CD14-positive monocyte (primary cell): ENCODE measurements around the gene DNAH2. TPM values are rescaled to one million over a fixed set of nuclear protein-coding genes. Genes with fewer than 3 reads are reported as not detected.
A peak's percentile ranks its signal among the peaks of the same experiment; 100 is the strongest.

Experiments
- DNase-seq, 3 donors: peaks; one replicate each; pipeline ENCODE4 v3.0.0-alpha.2; 2011 to 2022
- H2AFZ ChIP-seq: 2 replicates; pipeline ENCODE4 v1.6.0; 2012; ENCODE audit warnings: mild to moderate bottlenecking, low read depth, low read length, inconsistent platforms; ENCODE audit not compliant: insufficient read depth, poor library complexity, severe bottlenecking
- H3K27ac ChIP-seq, 2 donors: 1 replicate in 1 of 2; 2 replicates in 1 of 2; pipeline ENCODE4 v1.5.1; 2012 to 2013; ENCODE audit warnings: low read length in 2 of 2, control low read depth in 1 of 2, inconsistent platforms in 1 of 2, low read depth in 1 of 2, mild to moderate bottlenecking in 1 of 2
- H3K27me3 ChIP-seq, 2 donors: one replicate each; pipeline versions ENCODE4 v1.6.0 to v1.6.1; 2011 to 2013; ENCODE audit warnings: low read length in 2 of 2; ENCODE audit not compliant: control insufficient read depth in 2 of 2, insufficient read depth in 2 of 2
- H3K36me3 ChIP-seq, 2 donors: replicated peaks in 1 of 2; 1 replicate in 1 of 2; 2 replicates in 1 of 2; pipeline versions ENCODE4 v1.5.1 to v1.6.1; 2012 to 2013; ENCODE audit warnings: low read length in 2 of 2, control low read depth in 1 of 2, inconsistent platforms in 1 of 2, mild to moderate bottlenecking in 1 of 2; ENCODE audit not compliant: insufficient read depth in 2 of 2, control insufficient read depth in 1 of 2
- H3K4me1 ChIP-seq, 2 donors: 1 replicate in 1 of 2; 2 replicates in 1 of 2; pipeline versions ENCODE4 v1.5.1 to v1.6.1; 2012 to 2013; ENCODE audit warnings: low read length in 2 of 2, control low read depth in 1 of 2, inconsistent platforms in 1 of 2, mild to moderate bottlenecking in 1 of 2, moderate library complexity in 1 of 2; ENCODE audit not compliant: insufficient read depth in 2 of 2, control insufficient read depth in 1 of 2
- H3K4me2 ChIP-seq: replicated peaks from 2 replicates; pipeline ENCODE3; 2012; ENCODE audit warnings: low read length, moderate library complexity, mild to moderate bottlenecking; ENCODE audit not compliant: poor library complexity, severe bottlenecking; ENCODE audit errors: extremely low read depth
- H3K4me3 ChIP-seq, 3 experiments: fragments of 200-600 bp in 1 of 3; sonication (generic) in 1 of 3; replicated peaks in 1 of 3; 1 replicate in 2 of 3; 2 replicates in 1 of 3; pipeline ENCODE4 v1.5.1; 2011 to 2013; ENCODE audit warnings: low read length in 3 of 3, mild to moderate bottlenecking in 3 of 3, control low read depth in 2 of 3, low read depth in 2 of 3, inconsistent platforms in 1 of 3, moderate library complexity in 1 of 3
- H3K79me2 ChIP-seq: 2 replicates; pipeline ENCODE4 v1.6.0; 2012; ENCODE audit warnings: mild to moderate bottlenecking, control low read depth, inconsistent platforms, low read length, moderate library complexity; ENCODE audit not compliant: insufficient read depth
- H3K9ac ChIP-seq: 2 replicates; pipeline ENCODE4 v1.6.0; 2017; ENCODE audit warnings: low read length, mild to moderate bottlenecking; ENCODE audit not compliant: insufficient read depth, poor library complexity, severe bottlenecking
- H3K9me3 ChIP-seq, 2 donors: replicated peaks in 1 of 2; 1 replicate in 1 of 2; 2 replicates in 1 of 2; pipeline versions ENCODE4 v1.5.1 to v1.6.1; 2012 to 2013; ENCODE audit warnings: low read length in 2 of 2, control low read depth in 1 of 2; ENCODE audit not compliant: control insufficient read depth in 1 of 2, insufficient read depth in 1 of 2
- H4K20me1 ChIP-seq: 2 replicates; pipeline ENCODE4 v1.6.0; 2012; ENCODE audit warnings: mild to moderate bottlenecking, low read length, control low read depth, moderate library complexity; ENCODE audit not compliant: insufficient read depth
- H3K27ac Mint-ChIP-seq, 7 donors: one replicate each; pipeline ENCODE4 v1.8.0; 2020; ENCODE audit warnings: mild to moderate bottlenecking in 7 of 7, mixed read lengths in 7 of 7, moderate library complexity in 6 of 7, inconsistent platforms in 2 of 7
- H3K27me3 Mint-ChIP-seq, 3 donors: one replicate each; pipeline ENCODE4 v1.8.0; 2021 to 2022; ENCODE audit warnings: low read depth in 3 of 3, mild to moderate bottlenecking in 3 of 3, mixed read lengths in 3 of 3, moderate library complexity in 3 of 3, inconsistent platforms in 1 of 3
- H3K36me3 Mint-ChIP-seq, 2 donors: one replicate each; pipeline ENCODE4 v1.8.0; 2020; ENCODE audit warnings: mixed read lengths in 2 of 2, inconsistent platforms in 1 of 2, mild to moderate bottlenecking in 1 of 2
- H3K4me1 Mint-ChIP-seq: one replicate; pipeline ENCODE4 v1.8.0; 2020; ENCODE audit warnings: mild to moderate bottlenecking, mixed read lengths
- H3K4me3 Mint-ChIP-seq, 2 donors: one replicate each; pipeline ENCODE4 v1.8.0; 2020; ENCODE audit warnings: mild to moderate bottlenecking in 2 of 2, mixed read lengths in 2 of 2, moderate library complexity in 1 of 2
- H3K9me3 Mint-ChIP-seq, 7 donors: one replicate each; pipeline ENCODE4 v1.8.0; 2020 to 2022; ENCODE audit warnings: mixed read lengths in 7 of 7, mild to moderate bottlenecking in 6 of 7, moderate library complexity in 6 of 7, inconsistent platforms in 2 of 7
- WGBS: methylation state at CpG from one replicate; pipeline ENCODE4 v1.1.5; 2013; ENCODE audit warnings: missing lambda C conversion rate; ENCODE audit not compliant: insufficient coverage; 5-methylcytosine and 5-hydroxymethylcytosine counted together
- intact Hi-C, 2 donors: fragments of 100-400 bp; cut with micrococcal nuclease; formaldehyde crosslinking; loops; one replicate each; pipeline versions ENCODE4 v1.15.0 to v1.15.1; 2023
- polyA plus RNA-seq, 3 donors: library from polyadenylated mRNA; depleted of rRNA in 1 of 3; unstranded in 2 of 3; stranded (reverse) in 1 of 3; fragments of 300-500 nt in 2 of 3; fragments of >200 nt in 1 of 3; fragmentation: Illumina TruSeq in 2 of 3; gene quantifications; 1 replicate in 2 of 3; 2 replicates in 1 of 3; pipeline ENCODE4 v1.2.3, GENCODE V29; 2012 to 2021
- TF ChIP-seq, protein P1 (sequence below): fragments of 200-600 bp; IDR thresholded peaks from one replicate; pipeline ENCODE4 v1.8.0; 2022; ENCODE audit warnings: antibody characterized with exemption, mild to moderate bottlenecking

The DNAH2 gene
- polyA plus RNA-seq, 3 donors, result 0.03 to 0.15 TPM; not detected in 1

GRCh38 chr17:7811251-7811650 lies 93.7 kb downstream of the DNAH2 start:
- intact Hi-C loops, result no loop called here
- Histone ChIP-seq H3K9ac (no peak overlapping the region), H3K36me3 (no peaks in the 10 kb centered on the region), H3K4me1 (peaks cover 10 to 19% of the 10 kb centered on the region in 2 donors), H4K20me1 (no peaks in the 10 kb centered on the region), H3K79me2 (no peaks in the 10 kb centered on the region), H2AFZ (no peak overlapping the region), H3K4me3 (no peak overlapping the region), H3K27ac (no peak overlapping the region), H3K4me2 (no peak overlapping the region), H3K9me3 (no peaks in the 10 kb centered on the region), H3K27me3 (no peaks in the 10 kb centered on the region)
- H3K36me3 Mint-ChIP-seq, result no peaks in the 10 kb centered on the region
- peaks cover 13% of the 10 kb centered on the region for H3K4me1 Mint-ChIP-seq
- peak in 1 of 3 donors; percentile 6 for DNase-seq
- H3K4me3 Mint-ChIP-seq, result no peak overlapping the region
- peaks cover 2 to 3% (median 3%) of the 10 kb centered on the region in 3 donors for H3K27me3 Mint-ChIP-seq
- WGBS, result 80% methylated on average over 2 of the region's 3 CpGs
- no peaks in the 10 kb centered on the region for H3K9me3 Mint-ChIP-seq
- TF ChIP-seq, protein P1, sequence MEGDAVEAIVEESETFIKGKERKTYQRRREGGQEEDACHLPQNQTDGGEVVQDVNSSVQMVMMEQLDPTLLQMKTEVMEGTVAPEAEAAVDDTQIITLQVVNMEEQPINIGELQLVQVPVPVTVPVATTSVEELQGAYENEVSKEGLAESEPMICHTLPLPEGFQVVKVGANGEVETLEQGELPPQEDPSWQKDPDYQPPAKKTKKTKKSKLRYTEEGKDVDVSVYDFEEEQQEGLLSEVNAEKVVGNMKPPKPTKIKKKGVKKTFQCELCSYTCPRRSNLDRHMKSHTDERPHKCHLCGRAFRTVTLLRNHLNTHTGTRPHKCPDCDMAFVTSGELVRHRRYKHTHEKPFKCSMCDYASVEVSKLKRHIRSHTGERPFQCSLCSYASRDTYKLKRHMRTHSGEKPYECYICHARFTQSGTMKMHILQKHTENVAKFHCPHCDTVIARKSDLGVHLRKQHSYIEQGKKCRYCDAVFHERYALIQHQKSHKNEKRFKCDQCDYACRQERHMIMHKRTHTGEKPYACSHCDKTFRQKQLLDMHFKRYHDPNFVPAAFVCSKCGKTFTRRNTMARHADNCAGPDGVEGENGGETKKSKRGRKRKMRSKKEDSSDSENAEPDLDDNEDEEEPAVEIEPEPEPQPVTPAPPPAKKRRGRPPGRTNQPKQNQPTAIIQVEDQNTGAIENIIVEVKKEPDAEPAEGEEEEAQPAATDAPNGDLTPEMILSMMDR, result no peak
- no peak overlapping the region for H3K27ac Mint-ChIP-seq

DNA sequence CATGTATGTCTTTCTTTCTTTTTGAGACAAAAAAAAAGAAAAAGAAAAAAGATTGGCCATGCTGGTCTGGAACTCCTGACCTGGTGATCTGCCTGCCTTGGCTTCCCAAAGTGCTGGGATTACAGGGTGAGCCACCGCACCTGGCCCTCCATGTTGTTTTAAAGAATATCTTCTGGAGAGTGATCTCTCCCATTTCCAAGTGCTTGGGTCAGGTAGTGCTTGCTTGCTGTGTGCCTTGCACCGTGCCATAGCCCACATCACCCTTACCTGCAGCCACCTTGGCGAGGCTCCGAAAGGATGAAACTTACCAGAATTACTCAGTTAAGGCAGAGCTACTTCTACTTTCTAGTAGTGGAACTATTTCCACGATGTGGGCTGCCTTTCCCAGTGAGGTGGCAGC lies 97.4 kb downstream of the DNAH2 start:
- H3K9me3 ChIP-seq, result no peaks in the 10 kb centered on the region
- H3K4me1 ChIP-seq, result peaks cover 2 to 5% of the 10 kb centered on the region in 2 donors
- peaks cover 2 to 3% (median 2%) of the 10 kb centered on the region in 3 donors for H3K27me3 Mint-ChIP-seq
- DNase-seq, result no peak
- TF ChIP-seq, protein P1, result no peak
- no peak overlapping the region for H3K4me3 ChIP-seq
- H3K27ac Mint-ChIP-seq, result no peak overlapping the region
- intact Hi-C loops, result no loop called here
- no peaks in the 10 kb centered on the region for H3K36me3 Mint-ChIP-seq
- 100% methylated on average over 2 of the region's 5 CpGs for WGBS
- H3K4me1 Mint-ChIP-seq, result peaks cover 7% of the 10 kb centered on the region
- no peak overlapping the region for H3K4me2 ChIP-seq
- H3K36me3 ChIP-seq, result no peaks in the 10 kb centered on the region
- no peak overlapping the region for H3K4me3 Mint-ChIP-seq
- no peak overlapping the region for H2AFZ ChIP-seq
- H3K27ac ChIP-seq, result no peak overlapping the region
- no peaks in the 10 kb centered on the region for H3K79me2 ChIP-seq
- H3K27me3 ChIP-seq, result no peaks in the 10 kb centered on the region
- H3K9me3 Mint-ChIP-seq, result no peaks in the 10 kb centered on the region
- no peak overlapping the region for H3K9ac ChIP-seq
- H4K20me1 ChIP-seq, result no peaks in the 10 kb centered on the region
